GM21825 (cell line): ENCODE measurements around the gene CNST.

Experiments
- ATAC-seq: cut with Tn5 transposase; IDR thresholded peaks from one replicate; pipeline ENCODE4 v1.9.1; 2021; ENCODE audit warnings: mild to moderate bottlenecking, moderate library complexity; ENCODE audit not compliant: unreplicated experiment

Gene CNST, protein sequence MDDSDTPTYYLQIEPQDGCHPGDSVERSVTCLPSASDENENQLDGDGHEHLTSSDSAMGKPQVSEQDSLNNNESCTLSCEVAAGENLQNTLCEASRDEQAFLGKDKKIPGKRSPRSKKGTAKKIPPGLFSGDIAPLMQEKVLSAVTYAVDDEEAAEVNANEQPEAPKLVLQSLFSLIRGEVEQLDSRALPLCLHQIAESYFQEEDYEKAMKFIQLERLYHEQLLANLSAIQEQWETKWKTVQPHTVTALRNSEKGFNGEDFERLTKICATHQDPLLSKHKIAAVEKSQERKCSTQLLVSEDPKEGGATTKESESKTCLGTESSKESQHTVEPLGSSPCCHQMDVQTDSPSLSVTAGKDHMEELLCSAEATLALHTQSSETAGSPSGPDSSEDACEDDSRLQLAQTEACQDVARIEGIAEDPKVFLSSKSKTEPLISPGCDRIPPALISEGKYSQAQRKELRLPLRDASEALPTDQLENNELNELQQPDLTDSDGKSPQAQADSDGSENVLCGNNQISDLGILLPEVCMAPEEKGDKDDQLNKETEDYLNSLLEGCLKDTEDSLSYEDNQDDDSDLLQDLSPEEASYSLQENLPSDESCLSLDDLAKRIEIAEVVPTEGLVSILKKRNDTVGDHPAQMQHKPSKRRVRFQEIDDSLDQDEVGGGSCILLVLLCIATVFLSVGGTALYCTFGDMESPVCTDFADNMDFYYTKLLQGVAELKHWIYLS

GRCh38 chr1:246566128-246566812 is at the start of gene CNST, which contains the start of gene TFB2M:
Gene CNST (plus strand): TSS chr1:246566456. CDS start chr1:246591563, 25,107 bp downstream.
Gene TFB2M (minus strand): TSS chr1:246566261. CDS start chr1:246566138, 123 bp downstream.
- peak; percentile 94 for ATAC-seq

GRCh38 chr1:246517391-246517790 is 48.9 kb upstream of the CNST start:
- ATAC-seq = no peak

GRCh38 chr1:246518456-246519205 is 47.6 kb upstream of the CNST start:
- ATAC-seq = no peak

DNA sequence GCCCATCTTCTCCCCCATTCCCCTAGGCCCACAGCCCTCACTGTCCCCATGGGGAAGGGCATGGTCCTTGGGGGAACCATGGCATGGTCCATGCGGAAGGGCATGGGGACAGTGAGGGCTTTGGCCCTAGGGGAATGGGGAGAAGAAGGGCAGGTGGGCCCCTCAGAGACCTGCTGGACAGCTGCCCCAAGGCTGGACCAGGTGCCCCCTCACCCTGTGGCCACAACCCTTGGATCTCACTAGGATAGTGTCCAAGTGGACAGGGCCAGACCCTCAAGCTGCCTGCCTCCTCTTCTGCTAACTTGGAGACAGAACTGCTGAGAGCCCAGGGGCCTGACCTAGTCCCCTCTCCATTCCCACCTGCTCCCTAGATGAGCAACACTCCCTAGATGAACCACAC is 46.7 kb upstream of the CNST start:
- no peak for ATAC-seq

GRCh38 chr1:246526380-246526779 is 39.9 kb upstream of the CNST start:
- ATAC-seq = no peak

DNA sequence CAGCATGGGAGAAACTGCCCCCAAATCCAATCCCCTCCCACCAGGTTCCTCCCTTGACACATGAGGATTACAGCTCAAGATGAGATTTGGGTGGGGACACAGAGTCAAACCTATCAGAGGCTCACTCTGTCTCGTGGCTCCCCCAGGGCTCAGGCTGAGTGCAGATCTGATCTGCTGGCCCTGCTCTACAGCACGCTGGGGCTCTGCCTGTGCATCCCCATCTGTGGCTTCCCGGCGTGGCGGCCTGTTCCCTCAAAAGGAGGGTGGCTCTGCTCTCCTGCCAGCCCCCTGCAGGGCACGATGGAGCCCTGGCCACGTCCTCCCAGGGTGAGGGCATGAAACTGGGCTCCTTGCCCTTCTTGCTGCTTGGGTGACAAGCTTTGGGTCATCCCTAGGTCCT is 39.3 kb upstream of the CNST start:
- no peak for ATAC-seq

DNA sequence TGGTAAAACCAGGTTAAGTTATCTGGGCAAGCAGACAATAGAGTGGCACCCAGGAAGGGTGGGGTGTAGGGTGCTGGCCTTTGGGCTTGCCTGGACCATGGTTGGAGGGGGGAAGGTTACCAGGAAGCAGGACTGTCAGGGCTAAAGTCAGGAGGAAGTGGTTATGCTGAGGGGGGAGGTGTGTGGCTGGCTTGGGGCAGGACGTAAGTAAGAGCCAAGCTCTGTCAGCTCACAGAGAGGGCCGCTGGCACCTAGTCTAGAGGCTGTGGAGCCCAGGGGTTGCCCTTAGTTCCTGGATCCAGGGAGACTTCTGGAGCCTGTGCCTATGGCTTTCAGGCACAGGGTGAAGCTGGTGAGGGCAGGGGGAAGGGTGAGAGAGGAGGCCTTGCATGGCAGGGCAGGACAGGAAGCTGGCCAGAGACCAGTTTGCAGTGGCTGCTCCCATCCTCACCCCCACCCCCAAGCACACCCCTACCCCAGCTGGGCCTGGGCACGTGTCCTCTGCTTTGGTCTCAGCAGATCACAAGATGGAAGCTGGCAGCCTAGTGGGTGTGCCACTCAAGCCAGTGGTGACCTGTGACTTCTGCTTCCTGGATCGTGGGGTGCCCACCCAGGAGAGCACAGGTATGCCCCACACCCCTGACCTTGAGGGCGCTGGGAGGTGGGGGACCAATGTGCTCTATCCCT is 38.7 kb upstream of the CNST start:
- no peak for ATAC-seq

DNA sequence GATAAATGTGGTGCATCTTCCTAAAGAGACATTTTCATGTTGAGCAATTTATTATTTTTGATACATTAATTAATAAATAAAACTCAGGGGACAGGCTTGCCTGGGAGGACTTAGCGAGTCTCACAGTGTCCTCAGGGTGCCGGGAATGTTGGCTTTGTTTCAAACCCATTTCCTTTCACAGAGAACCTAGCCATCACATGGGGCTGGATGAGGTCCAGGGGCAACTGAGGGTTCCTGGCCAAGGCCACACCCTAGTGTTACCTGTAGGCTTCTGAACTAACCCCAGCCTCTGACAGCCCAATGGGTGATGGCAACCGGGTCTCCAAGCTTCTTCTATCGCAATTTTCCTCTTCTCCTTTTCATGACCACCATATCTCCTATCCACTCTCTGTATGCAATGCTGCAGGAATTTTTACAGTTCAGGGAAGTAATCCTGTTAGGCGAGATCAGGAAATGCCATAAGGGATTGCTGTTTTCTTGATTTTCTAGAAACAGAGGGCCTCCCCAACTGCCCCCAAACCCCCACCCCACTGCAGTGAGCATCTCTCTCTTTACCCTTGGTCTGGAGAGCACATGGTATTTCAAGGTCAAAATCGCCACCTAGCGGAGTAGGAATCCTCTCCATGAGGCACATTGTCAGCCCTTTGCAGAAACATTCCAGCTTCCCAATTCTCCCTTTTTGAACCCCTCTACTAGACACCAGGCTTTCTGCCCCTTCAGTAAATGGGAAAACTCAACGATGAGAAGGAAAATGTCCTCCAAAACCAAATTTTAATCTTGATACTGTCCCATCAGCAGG is 37.1 kb upstream of the CNST start:
- ATAC-seq = no peak

DNA sequence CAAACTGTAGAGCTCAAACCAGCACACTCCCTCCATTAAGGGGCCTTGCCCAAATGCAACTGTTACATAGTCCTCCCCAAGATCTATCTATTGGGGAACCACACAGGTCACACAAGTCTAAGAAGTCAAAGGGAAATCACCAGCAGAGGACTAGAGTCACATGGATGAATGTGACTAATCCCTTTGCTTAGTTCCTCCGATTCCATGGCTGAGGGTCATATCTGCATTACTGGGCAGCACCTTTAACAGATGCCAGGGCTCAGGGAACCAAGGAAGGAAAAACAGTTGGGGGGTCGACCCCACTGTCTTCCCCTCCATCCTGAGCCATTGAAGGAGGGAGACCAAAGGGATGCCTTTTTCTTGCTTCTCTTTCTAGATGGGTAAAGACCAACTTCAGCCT is 35.8 kb upstream of the CNST start:
- no peak for ATAC-seq

DNA sequence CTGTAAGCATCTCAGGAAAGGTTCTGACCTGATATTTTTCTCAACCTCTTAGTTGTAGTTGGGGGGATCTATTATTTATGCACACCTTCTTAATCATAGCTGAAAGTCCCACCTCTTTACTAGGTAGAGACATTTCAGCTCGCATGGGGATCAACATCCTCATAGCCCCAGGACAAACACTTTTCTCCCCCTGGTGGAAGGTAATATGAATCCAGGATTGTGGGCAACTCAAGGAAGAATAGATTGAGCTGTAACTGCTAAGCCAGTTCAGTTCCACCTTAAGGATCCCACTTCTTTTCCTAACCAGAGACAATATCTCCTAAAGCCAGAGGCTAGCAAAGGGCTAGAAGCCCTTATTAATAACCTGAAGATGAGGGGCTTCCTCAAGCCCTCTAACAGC is 33.7 kb upstream of the CNST start:
- no peak for ATAC-seq

DNA sequence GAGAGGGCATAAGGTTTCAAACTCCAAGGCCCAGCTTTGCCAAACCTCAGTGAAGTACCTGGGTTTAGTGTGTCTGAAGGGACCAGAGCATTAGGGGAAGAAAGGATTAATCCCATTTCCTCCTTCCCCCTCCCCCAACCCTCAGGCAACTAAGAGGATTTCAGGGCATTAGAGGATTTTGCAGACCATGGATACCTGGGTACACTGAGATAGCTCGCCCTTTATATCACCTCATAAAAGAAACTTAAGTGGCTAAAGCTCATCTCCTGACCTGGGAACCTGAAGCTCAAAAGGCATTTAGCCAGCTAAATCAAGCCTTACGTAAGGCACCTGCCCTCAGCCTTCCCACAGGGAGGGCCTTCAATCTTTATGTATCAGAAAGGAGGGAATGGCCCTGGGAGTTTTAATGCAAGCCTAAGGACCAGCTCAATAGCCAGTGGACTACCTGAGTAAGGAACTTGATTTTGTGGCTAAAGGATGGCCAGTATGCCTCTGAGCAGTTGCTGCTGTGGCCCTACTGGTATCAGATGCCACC is 32.8 kb upstream of the CNST start:
- ATAC-seq = no peak

DNA sequence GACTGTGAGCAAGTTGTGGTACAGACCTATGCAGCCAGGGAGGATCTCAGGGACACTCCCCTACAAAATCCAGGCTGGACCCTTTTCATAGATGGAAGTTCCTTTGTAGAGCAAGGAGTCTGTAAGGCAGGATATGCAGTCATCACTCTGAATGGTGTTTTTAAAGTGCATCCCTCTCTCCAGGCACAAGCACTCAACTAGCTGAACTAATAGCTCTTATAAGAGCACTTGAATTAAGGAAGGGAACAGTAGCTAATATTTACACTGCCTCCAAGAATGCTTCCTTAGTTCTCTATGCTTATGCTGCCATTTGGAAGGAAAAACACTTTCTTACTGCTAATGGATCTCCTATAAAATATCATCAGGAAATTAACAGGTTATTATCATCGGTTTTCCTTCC is 32.1 kb upstream of the CNST start:
- no peak for ATAC-seq

DNA sequence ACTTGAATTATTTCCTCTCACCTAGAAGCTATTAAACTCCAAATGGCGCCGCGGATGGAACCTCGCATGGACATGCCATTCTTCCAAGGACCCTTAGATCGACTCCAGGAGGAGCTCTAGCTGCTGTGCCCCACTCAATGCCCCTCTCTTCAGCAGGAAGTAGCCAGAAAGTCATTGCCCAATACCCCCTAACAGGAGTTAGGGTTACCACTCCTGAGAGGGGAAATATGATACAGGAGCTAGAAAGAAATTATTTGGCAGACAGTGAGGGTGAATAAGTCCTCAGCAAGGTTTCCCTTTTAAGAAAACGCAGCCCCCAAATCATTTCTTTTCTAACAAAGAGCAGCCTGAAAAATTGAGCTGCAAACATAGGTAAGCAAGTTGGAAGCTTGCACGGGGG is 28.8 kb upstream of the CNST start:
- ATAC-seq = no peak

GRCh38 chr1:246537887-246538286 is 28.4 kb upstream of the CNST start:
- ATAC-seq = no peak

DNA sequence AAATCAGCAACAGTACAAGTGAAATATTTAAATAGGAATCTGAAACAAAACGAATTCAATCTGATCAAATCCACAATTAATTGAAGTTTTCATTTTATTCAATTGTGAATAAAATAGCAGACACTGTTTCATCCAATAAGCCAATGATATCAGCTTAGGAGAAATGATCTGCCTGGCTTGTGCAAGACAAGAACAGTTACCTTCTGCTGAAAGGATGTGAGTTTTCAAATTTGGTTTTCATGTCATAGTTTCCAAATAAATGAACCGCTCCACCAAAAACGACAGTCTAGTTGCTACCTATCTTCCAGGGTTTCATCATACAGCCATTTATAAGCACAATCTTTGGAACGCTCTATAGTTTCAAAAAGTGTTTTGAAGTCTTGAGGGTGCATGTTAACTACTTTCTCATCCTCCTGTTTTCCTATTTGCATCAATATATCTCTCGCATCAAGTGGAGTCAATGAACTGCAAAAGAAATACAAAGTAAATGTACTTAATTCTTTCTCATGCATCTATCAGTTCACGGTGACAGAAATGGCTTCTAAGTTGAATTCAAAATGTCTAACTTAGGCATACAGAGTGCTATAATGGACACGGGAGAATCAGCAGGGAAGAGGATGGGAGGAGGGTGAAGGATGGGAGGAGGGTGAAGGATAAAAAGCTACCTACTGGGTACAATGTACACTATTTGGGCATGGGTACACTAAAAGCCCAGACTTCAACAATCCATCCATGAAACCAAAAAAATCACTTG is 25.3 kb upstream of the CNST start:
- ATAC-seq = no peak

GRCh38 chr1:246544001-246544400 is 22.3 kb upstream of the CNST start:
- no peak for ATAC-seq

DNA sequence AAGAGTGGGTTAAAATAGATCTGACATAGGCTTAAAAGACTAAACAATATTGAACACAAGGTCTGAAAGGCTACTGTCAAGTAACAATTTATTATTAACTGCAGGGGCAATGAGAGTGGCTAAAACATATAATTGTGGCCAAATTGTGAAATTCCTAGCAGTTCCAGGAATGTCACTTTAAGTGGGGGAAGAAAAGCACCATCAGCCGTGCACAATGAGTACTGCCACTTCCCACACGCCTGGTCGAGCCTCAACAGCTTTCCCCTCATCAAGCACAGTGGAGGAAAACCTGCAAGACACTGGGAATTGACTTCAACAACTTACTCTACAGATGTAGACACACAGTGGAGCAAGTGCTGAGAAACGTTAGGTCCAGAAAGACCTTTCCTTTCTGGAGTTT is 16.6 kb upstream of the CNST start:
- no peak for ATAC-seq

- ATAC-seq = no peak
Measured at GRCh38 chr1:246550402-246550801, 15.9 kb upstream of the CNST start.

DNA sequence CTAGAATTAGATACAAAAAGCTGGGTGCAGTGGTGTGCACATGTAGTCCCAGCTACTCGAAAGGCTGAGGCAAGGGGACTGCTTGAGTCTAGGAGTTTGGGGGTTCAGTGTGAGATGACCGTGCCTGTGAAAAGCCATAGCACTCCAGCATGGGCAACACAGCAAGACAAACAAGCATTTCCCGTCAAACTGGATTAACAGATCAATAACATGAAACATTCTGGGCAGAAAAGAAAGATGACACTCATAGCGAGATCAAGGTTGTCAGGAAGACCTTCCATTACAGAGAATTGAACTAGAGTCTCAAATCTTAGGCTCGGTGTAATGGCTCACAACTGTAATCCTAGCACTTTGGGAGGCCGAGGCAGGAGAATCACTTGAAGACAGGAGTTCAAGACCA is 14.1 kb upstream of the CNST start:
- no peak for ATAC-seq
